Stimulated activated CD4-positive, alpha-beta T cell treated with anti-CD3 and anti-CD28 coated beads, Interleukin-15, amount 100 ng/mL, for 1 hour (primary cell): Measurements from ENCODE around the gene AKT1S1.
"Not testable (repeated sequence)": the region's sequence is repeated elsewhere in the genome, so short reads cannot be mapped to it uniquely, and the experiment has no call there.

Source experiments
- DNase-seq, 2 donors: peaks; one replicate each; pipeline ENCODE4 v3.0.0-alpha.2; 2020; ENCODE audit warnings: low read depth in 1 of 2, low spot score in 1 of 2

Gene AKT1S1

GRCh38 chr19:49838885-49839588 is 38.1 kb downstream of the AKT1S1 start:
- no peak for DNase-seq

- DNase-seq = no peak
These were observed 39.7 kb downstream of the AKT1S1 start for GRCh38 chr19:49837425-49837824.

GRCh38 chr19:49837009-49837310 is 40.2 kb downstream of the AKT1S1 start:
- DNase-seq = no peak

- DNase-seq = no peak
These were observed 40.8 kb downstream of the AKT1S1 start for GRCh38 chr19:49836176-49837008.

GRCh38 chr19:49835562-49835961 is 41.6 kb downstream of the AKT1S1 start:
- DNase-seq = no peak

- DNase-seq = no peak
These were observed 43.6 kb downstream of the AKT1S1 start for GRCh38 chr19:49833599-49833998.

- DNase-seq = no peak
These were observed 44.6 kb downstream of the AKT1S1 start for GRCh38 chr19:49832556-49832955.

GRCh38 chr19:49831592-49831991 is 45.6 kb downstream of the AKT1S1 start:
- no peak for DNase-seq

- DNase-seq = no peak
These were observed 46.4 kb downstream of the AKT1S1 start for GRCh38 chr19:49830766-49831165.

- no peak for DNase-seq
These were observed 47.4 kb downstream of the AKT1S1 start for GRCh38 chr19:49829721-49830120.

- DNase-seq = no peak
These were observed 48.0 kb downstream of the AKT1S1 start for GRCh38 chr19:49829200-49829599.

GRCh38 chr19:49827034-49827433 is 50.1 kb downstream of the AKT1S1 start:
- DNase-seq = no peak

- DNase-seq = no peak
These were observed 52.5 kb downstream of the AKT1S1 start for GRCh38 chr19:49824662-49825061.

GRCh38 chr19:49823472-49823871 is 53.7 kb downstream of the AKT1S1 start:
- DNase-seq = no peak

- no peak for DNase-seq
These were observed 57.0 kb downstream of the AKT1S1 start for GRCh38 chr19:49820125-49820524.

GRCh38 chr19:49819452-49820115 is 57.6 kb downstream of the AKT1S1 start:
- DNase-seq = not testable (repeated sequence)
